Endodermal cell (in vitro differentiated cells): ENCODE measurements around the gene STRN3. TPM values are rescaled to one million over a fixed set of nuclear protein-coding genes. Genes with fewer than 3 reads are reported as not detected.

Experiments
- DNase-seq: peaks from one replicate; pipeline ENCODE4 v3.0.0-alpha.2; 2017
- H3K27ac ChIP-seq: 2 replicates; pipeline ENCODE4 v1.5.1; 2013; ENCODE audit warnings: mild to moderate bottlenecking, low read depth, low read length, moderate library complexity
- H3K27me3 ChIP-seq: 2 replicates; pipeline ENCODE4 v1.6.1; 2013; ENCODE audit warnings: mild to moderate bottlenecking, low read length, moderate library complexity; ENCODE audit not compliant: insufficient read depth, control insufficient read depth, poor library complexity, severe bottlenecking
- H3K36me3 ChIP-seq: 2 replicates; pipeline ENCODE4 v1.7.0; 2013; ENCODE audit warnings: mild to moderate bottlenecking, low read length, moderate library complexity; ENCODE audit not compliant: control insufficient read depth, insufficient read depth
- H3K4me1 ChIP-seq: one replicate; pipeline ENCODE4 v1.7.0; 2013; ENCODE audit warnings: low read length; ENCODE audit not compliant: control insufficient read depth, insufficient read depth
- H3K4me3 ChIP-seq: 2 replicates; pipeline ENCODE4 v1.5.1; 2013; ENCODE audit warnings: mild to moderate bottlenecking, low read length, moderate library complexity
- H3K9ac ChIP-seq: 2 replicates; pipeline ENCODE4 v1.6.1; 2013; ENCODE audit warnings: mild to moderate bottlenecking, low read length, moderate library complexity; ENCODE audit not compliant: poor library complexity, severe bottlenecking; ENCODE audit errors: extremely low read depth
- H3K9me3 ChIP-seq: 2 replicates; pipeline ENCODE4 v1.6.1; 2013; ENCODE audit warnings: mild to moderate bottlenecking, low read length, moderate library complexity; ENCODE audit not compliant: control insufficient read depth
- H3K27ac Mint-ChIP-seq: 2 replicates; pipeline ENCODE4 v1.8.0; 2020; ENCODE audit warnings: mixed read lengths
- H3K27me3 Mint-ChIP-seq: 2 replicates; pipeline ENCODE4 v1.8.0; 2021; ENCODE audit warnings: mild to moderate bottlenecking, mixed read lengths; ENCODE audit not compliant: insufficient read depth
- H3K36me3 Mint-ChIP-seq: 2 replicates; pipeline ENCODE4 v1.8.0; 2020; ENCODE audit warnings: low read depth, mixed read lengths
- H3K4me1 Mint-ChIP-seq: 2 replicates; pipeline ENCODE4 v1.8.0; 2020; ENCODE audit warnings: mixed read lengths
- H3K4me3 Mint-ChIP-seq: 2 replicates; pipeline ENCODE4 v1.8.0; 2020; ENCODE audit warnings: mild to moderate bottlenecking, moderate library complexity, mixed read lengths
- H3K9me3 Mint-ChIP-seq: 2 replicates; pipeline ENCODE4 v1.8.0; 2020; ENCODE audit warnings: mild to moderate bottlenecking, mixed read lengths
- WGBS, 2 experiments: methylation state at CpG; one replicate each; pipeline versions ENCODE4 v1.1.5 to v1.1.7; 2013; ENCODE audit warnings: missing lambda C conversion rate in 2 of 2, mixed read lengths in 1 of 2; ENCODE audit not compliant: insufficient coverage in 1 of 2, insufficient read length in 1 of 2; 5-methylcytosine and 5-hydroxymethylcytosine counted together
- total RNA-seq, 2 donors: library from RNA; stranded (reverse); fragmentation: NEBNext Ultra II Directional in 1 of 2; extraction: Animal tissue kit (Norgen Biotek cat#: 25700) in 1 of 2; gene quantifications; 2 replicates in 1 of 2; 3 replicates in 1 of 2; pipeline ENCODE4 v1.2.1, GENCODE V29; 2021
- TF ChIP-seq, protein P1 (sequence below): fragments of 200-600 bp; sonication (generic); conservative IDR thresholded peaks from 2 replicates; pipeline ENCODE4 v1.5.0; 2021; ENCODE audit warnings: antibody characterized with exemption, mild to moderate bottlenecking

Gene STRN3
- total RNA-seq, 2 donors from 2014 or later, result 56.5 to 58.9 TPM

DNA sequence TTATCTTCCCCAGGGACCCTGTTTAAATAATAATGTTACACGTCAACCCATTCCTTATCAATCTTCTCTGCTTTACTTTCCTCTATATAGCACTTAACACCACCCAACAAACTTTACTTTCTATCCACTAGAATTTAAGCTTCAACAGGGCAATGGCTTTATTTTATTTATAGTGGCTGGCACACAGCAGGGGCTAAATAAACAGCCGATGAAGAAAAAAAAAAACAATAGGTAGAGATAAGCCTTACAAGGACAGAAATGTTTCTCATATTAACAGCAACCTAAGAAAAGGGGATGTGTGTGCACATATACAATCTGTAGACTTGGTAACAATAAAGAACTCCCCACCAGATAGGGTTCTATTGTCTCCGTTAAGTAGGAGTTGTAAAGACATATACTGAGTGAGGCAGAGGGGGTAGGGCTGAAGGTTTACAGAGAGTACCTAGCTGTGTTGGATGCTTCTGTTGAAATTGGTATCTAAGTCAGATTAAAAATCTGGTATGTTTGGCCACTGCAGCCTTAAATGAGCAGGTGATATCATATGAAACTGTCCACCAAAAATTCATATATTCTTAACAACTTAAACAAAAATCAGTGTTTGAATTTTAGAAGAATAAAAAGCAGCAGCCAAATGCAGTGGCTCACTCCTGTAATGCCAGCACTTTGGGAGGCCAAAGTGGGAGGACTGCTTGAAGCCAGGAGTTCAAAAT is 25.4 kb downstream of the STRN3 start:
- TF ChIP-seq, protein P1, sequence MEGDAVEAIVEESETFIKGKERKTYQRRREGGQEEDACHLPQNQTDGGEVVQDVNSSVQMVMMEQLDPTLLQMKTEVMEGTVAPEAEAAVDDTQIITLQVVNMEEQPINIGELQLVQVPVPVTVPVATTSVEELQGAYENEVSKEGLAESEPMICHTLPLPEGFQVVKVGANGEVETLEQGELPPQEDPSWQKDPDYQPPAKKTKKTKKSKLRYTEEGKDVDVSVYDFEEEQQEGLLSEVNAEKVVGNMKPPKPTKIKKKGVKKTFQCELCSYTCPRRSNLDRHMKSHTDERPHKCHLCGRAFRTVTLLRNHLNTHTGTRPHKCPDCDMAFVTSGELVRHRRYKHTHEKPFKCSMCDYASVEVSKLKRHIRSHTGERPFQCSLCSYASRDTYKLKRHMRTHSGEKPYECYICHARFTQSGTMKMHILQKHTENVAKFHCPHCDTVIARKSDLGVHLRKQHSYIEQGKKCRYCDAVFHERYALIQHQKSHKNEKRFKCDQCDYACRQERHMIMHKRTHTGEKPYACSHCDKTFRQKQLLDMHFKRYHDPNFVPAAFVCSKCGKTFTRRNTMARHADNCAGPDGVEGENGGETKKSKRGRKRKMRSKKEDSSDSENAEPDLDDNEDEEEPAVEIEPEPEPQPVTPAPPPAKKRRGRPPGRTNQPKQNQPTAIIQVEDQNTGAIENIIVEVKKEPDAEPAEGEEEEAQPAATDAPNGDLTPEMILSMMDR, result no peak
- DNase-seq, result no peak
- Histone ChIP-seq H3K27me3 (no peaks in the 10 kb centered on the region), H3K36me3 (peaks cover 59% of the 10 kb centered on the region), H3K9ac (no peak overlapping the region), H3K9me3 (peaks cover 27% of the 10 kb centered on the region), H3K27ac (no peak overlapping the region), H3K4me1 (no peaks in the 10 kb centered on the region), H3K4me3 (peak overlapping the region; percentile 6)
- H3K27me3 Mint-ChIP-seq, result no peaks in the 10 kb centered on the region
- no peak overlapping the region for H3K4me3 Mint-ChIP-seq
- peaks cover 38% of the 10 kb centered on the region for H3K4me1 Mint-ChIP-seq
- WGBS, 2 experiments, result 24 to 60% methylated on average over 1 to 3 of the region's 3 CpGs
- H3K36me3 Mint-ChIP-seq, result peaks cover 48% of the 10 kb centered on the region
- H3K9me3 Mint-ChIP-seq, result peaks cover 22% of the 10 kb centered on the region
- peak overlapping the region; percentile 31 for H3K27ac Mint-ChIP-seq

DNA sequence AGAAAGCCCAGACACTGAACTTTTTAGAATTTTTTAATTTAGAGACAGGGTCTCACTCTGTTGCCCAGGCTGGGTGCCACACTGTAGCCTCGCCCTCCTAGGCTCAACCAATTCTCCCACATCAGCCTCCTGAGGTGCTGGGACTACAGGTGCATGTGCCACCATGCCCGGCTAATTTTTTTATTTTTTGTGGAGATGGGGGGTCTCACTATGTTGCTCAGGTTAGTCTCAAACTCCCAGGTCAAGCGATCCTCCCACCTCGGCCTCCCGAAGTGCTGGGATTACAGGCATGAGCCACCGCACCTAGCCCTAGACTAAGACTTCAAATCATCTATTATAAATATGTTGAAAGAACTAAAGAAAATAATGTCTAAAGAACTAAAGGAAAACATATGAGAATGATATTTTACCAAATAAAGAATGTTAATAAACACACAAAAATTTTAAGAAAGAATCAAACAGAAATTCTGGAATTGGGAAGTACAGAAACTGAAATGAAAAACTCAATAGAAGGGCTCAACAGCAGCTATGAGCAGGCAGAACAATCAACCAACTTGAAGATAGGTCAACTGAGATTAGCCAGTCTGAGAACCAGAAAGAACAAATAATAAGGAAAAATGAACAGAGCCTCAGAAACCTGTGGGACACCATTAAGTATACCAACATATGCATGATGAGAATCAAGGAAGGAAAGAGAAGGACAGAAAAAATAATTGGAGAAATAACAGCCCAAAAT is 27.0 kb downstream of the STRN3 start:
- peaks cover 22% of the 10 kb centered on the region for H3K9me3 Mint-ChIP-seq
- Histone ChIP-seq H3K4me1 (no peaks in the 10 kb centered on the region), H3K4me3 (peak overlapping the region; percentile 52), H3K9me3 (peaks cover 27% of the 10 kb centered on the region), H3K27ac (no peak overlapping the region), H3K9ac (no peak overlapping the region), H3K36me3 (peaks cover 45% of the 10 kb centered on the region), H3K27me3 (no peaks in the 10 kb centered on the region)
- TF ChIP-seq, protein P1, result no peak
- peaks cover 42% of the 10 kb centered on the region for H3K4me1 Mint-ChIP-seq
- WGBS, 2 experiments, result 97 to 100% methylated on average over 1 to 5 of the region's 6 CpGs
- no peak overlapping the region for H3K27ac Mint-ChIP-seq
- no peak overlapping the region for H3K4me3 Mint-ChIP-seq
- H3K27me3 Mint-ChIP-seq, result no peaks in the 10 kb centered on the region
- peaks cover 39% of the 10 kb centered on the region for H3K36me3 Mint-ChIP-seq
- no peak for DNase-seq

DNA sequence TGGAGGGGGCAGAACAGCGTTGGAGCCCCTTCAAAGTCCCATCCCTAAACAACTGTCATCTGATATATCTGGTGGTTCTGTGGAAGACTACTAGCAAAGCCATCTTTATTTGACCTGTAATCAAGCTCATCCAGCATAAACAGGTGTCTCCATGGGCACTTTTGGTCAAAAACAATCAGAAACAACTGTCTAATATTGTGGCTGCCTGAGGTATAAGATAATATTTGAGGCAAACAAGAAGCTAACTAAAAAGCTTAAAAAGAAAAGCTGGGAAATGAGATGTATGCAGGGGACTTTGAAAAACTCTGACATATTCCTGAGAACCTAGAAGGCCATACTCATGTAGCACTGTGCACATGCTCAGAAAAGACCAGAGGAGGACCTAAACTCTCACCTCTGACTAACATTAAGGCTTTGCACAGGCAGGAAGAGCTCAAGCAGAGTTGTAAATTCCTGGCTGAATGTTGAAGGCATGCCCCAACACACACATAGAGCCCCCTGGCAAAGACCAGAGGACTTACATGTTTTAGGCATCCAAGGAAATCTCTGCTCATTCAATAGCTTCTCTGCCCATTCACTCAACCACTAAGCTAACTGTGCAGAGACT is 28.0 kb downstream of the STRN3 start:
- DNase-seq, result peak; percentile 66
- Histone ChIP-seq H3K9me3 (peaks cover 27% of the 10 kb centered on the region), H3K9ac (no peak overlapping the region), H3K4me3 (peak overlapping the region; percentile 52), H3K4me1 (no peaks in the 10 kb centered on the region), H3K27me3 (no peaks in the 10 kb centered on the region), H3K36me3 (peaks cover 39% of the 10 kb centered on the region), H3K27ac (no peak overlapping the region)
- H3K4me3 Mint-ChIP-seq, result no peak overlapping the region
- peaks cover 22% of the 10 kb centered on the region for H3K9me3 Mint-ChIP-seq
- WGBS, 2 experiments, result 78% methylated on average over 1 of the region's 1 CpG; no CpG with 5 or more reads in 1 of the 2 experiments
- TF ChIP-seq, protein P1, result no peak
- peak overlapping the region; percentile 58 for H3K27ac Mint-ChIP-seq
- H3K27me3 Mint-ChIP-seq, result no peaks in the 10 kb centered on the region
- peaks cover 35% of the 10 kb centered on the region for H3K36me3 Mint-ChIP-seq
- peaks cover 42% of the 10 kb centered on the region for H3K4me1 Mint-ChIP-seq
